ENCODE results near the gene MN1. TPM values are rescaled to one million over a fixed set of nuclear protein-coding genes. Genes with fewer than 3 reads are reported as not detected.

MN1 gene
- total RNA-seq, 2 experiments from 2014 or later = 0.07 TPM; not detected in 1

- peaks cover 2% of the 10 kb centered on the region for H3K9me3 Mint-ChIP-seq
- ChIA-PET POLR2A (no interaction called here), CTCF (no interaction called here)
- H3K4me1 Mint-ChIP-seq (ENCODE audit: low read depth) = no peaks in the 10 kb centered on the region
- no peak for DNase-seq
- H3K27me3 Mint-ChIP-seq = peaks cover 16% of the 10 kb centered on the region
- no peak overlapping the region for H3K4me3 Mint-ChIP-seq
- H3K27ac Mint-ChIP-seq = no peak overlapping the region
- intact Hi-C loops (cut with micrococcal nuclease) = no loop called here
- no peaks in the 10 kb centered on the region for H3K36me3 Mint-ChIP-seq
Observed at GRCh38 chr22:27717094-27717493, 84.5 kb downstream of the MN1 start.

GRCh38 chr22:27716074-27716473 lies 85.5 kb downstream of the MN1 start:
- intact Hi-C loops (cut with micrococcal nuclease) = no loop called here
- Mint-ChIP-seq H3K4me3 (no peak overlapping the region), H3K27ac (no peak overlapping the region), H3K4me1 (ENCODE audit: low read depth) (no peaks in the 10 kb centered on the region), H3K9me3 (peaks cover 2% of the 10 kb centered on the region), H3K27me3 (peaks cover 20% of the 10 kb centered on the region), H3K36me3 (no peaks in the 10 kb centered on the region)
- no peak for DNase-seq
- CTCF ChIA-PET = no interaction called here
- POLR2A ChIA-PET = no interaction called here

- POLR2A ChIA-PET = no interaction called here
- CTCF ChIA-PET = no interaction called here
- Mint-ChIP-seq H3K36me3 (no peaks in the 10 kb centered on the region), H3K27ac (no peak overlapping the region), H3K4me3 (no peak overlapping the region), H3K9me3 (peaks cover 2% of the 10 kb centered on the region), H3K4me1 (ENCODE audit: low read depth) (no peaks in the 10 kb centered on the region), H3K27me3 (peaks cover 27% of the 10 kb centered on the region)
- intact Hi-C loops (cut with micrococcal nuclease) = no loop called here
- DNase-seq = no peak
Observed at GRCh38 chr22:27715106-27715505, 86.5 kb downstream of the MN1 start.

- Mint-ChIP-seq H3K9me3 (peaks cover 2% of the 10 kb centered on the region), H3K36me3 (no peaks in the 10 kb centered on the region), H3K4me1 (ENCODE audit: low read depth) (no peaks in the 10 kb centered on the region), H3K27ac (no peak overlapping the region), H3K4me3 (no peak overlapping the region), H3K27me3 (peaks cover 37% of the 10 kb centered on the region)
- intact Hi-C loops (cut with micrococcal nuclease) = no loop called here
- DNase-seq = no peak
- ChIA-PET CTCF (no interaction called here), POLR2A (no interaction called here)
Observed at GRCh38 chr22:27714068-27714467, 87.5 kb downstream of the MN1 start.

- Mint-ChIP-seq H3K27me3 (peaks cover 37% of the 10 kb centered on the region), H3K9me3 (peaks cover 2% of the 10 kb centered on the region), H3K4me1 (ENCODE audit: low read depth) (no peaks in the 10 kb centered on the region), H3K36me3 (no peaks in the 10 kb centered on the region), H3K4me3 (no peak overlapping the region), H3K27ac (no peak overlapping the region)
- ChIA-PET POLR2A (no interaction called here), CTCF (no interaction called here)
- intact Hi-C loops (cut with micrococcal nuclease) = no loop called here
- DNase-seq = no peak
Observed at GRCh38 chr22:27713461-27713860, 88.1 kb downstream of the MN1 start.

- CTCF ChIA-PET = no interaction called here
- Mint-ChIP-seq H3K27ac (no peak overlapping the region), H3K4me1 (ENCODE audit: low read depth) (no peaks in the 10 kb centered on the region), H3K4me3 (no peak overlapping the region), H3K9me3 (peaks cover 2% of the 10 kb centered on the region), H3K27me3 (peaks cover 35% of the 10 kb centered on the region), H3K36me3 (no peaks in the 10 kb centered on the region)
- intact Hi-C loops (cut with micrococcal nuclease) = no loop called here
- DNase-seq = no peak
- POLR2A ChIA-PET = no interaction called here
Observed at GRCh38 chr22:27711756-27712155, 89.8 kb downstream of the MN1 start.

- DNase-seq = no peak
- Mint-ChIP-seq H3K27ac (no peak overlapping the region), H3K36me3 (no peaks in the 10 kb centered on the region), H3K4me3 (no peak overlapping the region), H3K4me1 (ENCODE audit: low read depth) (no peaks in the 10 kb centered on the region), H3K9me3 (no peaks in the 10 kb centered on the region), H3K27me3 (peaks cover 35% of the 10 kb centered on the region)
- POLR2A ChIA-PET = no interaction called here
- intact Hi-C loops (cut with micrococcal nuclease) = no loop called here
- CTCF ChIA-PET = no interaction called here
Observed at GRCh38 chr22:27711012-27711411, 90.5 kb downstream of the MN1 start.

GRCh38 chr22:27709919-27710675 lies 91.5 kb downstream of the MN1 start:
- DNase-seq = no peak
- Mint-ChIP-seq H3K4me1 (ENCODE audit: low read depth) (no peaks in the 10 kb centered on the region), H3K9me3 (no peaks in the 10 kb centered on the region), H3K27ac (no peak overlapping the region), H3K4me3 (no peak overlapping the region), H3K36me3 (no peaks in the 10 kb centered on the region), H3K27me3 (peaks cover 33% of the 10 kb centered on the region)
- ChIA-PET POLR2A (no interaction called here), CTCF (no interaction called here)
- intact Hi-C loops (cut with micrococcal nuclease) = no loop called here

- DNase-seq = no peak
- Mint-ChIP-seq H3K27me3 (peaks cover 21% of the 10 kb centered on the region), H3K27ac (no peak overlapping the region), H3K4me3 (no peak overlapping the region), H3K9me3 (peaks cover 4% of the 10 kb centered on the region), H3K4me1 (ENCODE audit: low read depth) (no peaks in the 10 kb centered on the region), H3K36me3 (no peaks in the 10 kb centered on the region)
- POLR2A ChIA-PET = no interaction called here
- CTCF ChIA-PET = no interaction called here
- intact Hi-C loops (cut with micrococcal nuclease) = no loop called here
Observed at GRCh38 chr22:27706489-27706888, 95.1 kb downstream of the MN1 start.

GRCh38 chr22:27705408-27706080 lies 96.0 kb downstream of the MN1 start:
- Mint-ChIP-seq H3K27ac (no peak overlapping the region), H3K9me3 (peaks cover 5% of the 10 kb centered on the region), H3K36me3 (no peaks in the 10 kb centered on the region), H3K4me3 (no peak overlapping the region), H3K27me3 (peaks cover 13% of the 10 kb centered on the region), H3K4me1 (ENCODE audit: low read depth) (no peaks in the 10 kb centered on the region)
- POLR2A ChIA-PET = no interaction called here
- no peak for DNase-seq
- CTCF ChIA-PET = no interaction called here
- intact Hi-C loops (cut with micrococcal nuclease) = no loop called here

- ChIA-PET POLR2A (no interaction called here), CTCF (no interaction called here)
- intact Hi-C loops (cut with micrococcal nuclease) = no loop called here
- Mint-ChIP-seq H3K4me3 (no peak overlapping the region), H3K9me3 (peaks cover 5% of the 10 kb centered on the region), H3K36me3 (no peaks in the 10 kb centered on the region), H3K4me1 (ENCODE audit: low read depth) (no peaks in the 10 kb centered on the region), H3K27ac (no peak overlapping the region), H3K27me3 (peaks cover 4% of the 10 kb centered on the region)
- DNase-seq = no peak
Observed at GRCh38 chr22:27704581-27704980, 97.0 kb downstream of the MN1 start.

GRCh38 chr22:27699383-27700019 lies 102.1 kb downstream of the MN1 start:
- Mint-ChIP-seq H3K9me3 (peaks cover 12% of the 10 kb centered on the region), H3K27ac (no peak overlapping the region), H3K4me1 (ENCODE audit: low read depth) (no peaks in the 10 kb centered on the region), H3K27me3 (peaks cover 2% of the 10 kb centered on the region), H3K4me3 (no peak overlapping the region), H3K36me3 (no peaks in the 10 kb centered on the region)
- no peak for DNase-seq
- CTCF ChIA-PET = no interaction called here
- POLR2A ChIA-PET = no interaction called here
- intact Hi-C loops (cut with micrococcal nuclease) = no loop called here

- Mint-ChIP-seq H3K27ac (no peak overlapping the region), H3K36me3 (no peaks in the 10 kb centered on the region), H3K4me3 (no peak overlapping the region), H3K9me3 (peaks cover 12% of the 10 kb centered on the region), H3K4me1 (ENCODE audit: low read depth) (no peaks in the 10 kb centered on the region), H3K27me3 (peaks cover 4% of the 10 kb centered on the region)
- intact Hi-C loops (cut with micrococcal nuclease) = no loop called here
- DNase-seq = no peak
- ChIA-PET CTCF (no interaction called here), POLR2A (no interaction called here)
Observed at GRCh38 chr22:27698813-27699212, 102.7 kb downstream of the MN1 start.

All from activated CD4-positive, alpha-beta memory T cell treated with anti-CD3 and anti-CD28 coated beads for 36 hours (primary cell).